ENCODE results near the gene COG8.

Gene COG8, protein sequence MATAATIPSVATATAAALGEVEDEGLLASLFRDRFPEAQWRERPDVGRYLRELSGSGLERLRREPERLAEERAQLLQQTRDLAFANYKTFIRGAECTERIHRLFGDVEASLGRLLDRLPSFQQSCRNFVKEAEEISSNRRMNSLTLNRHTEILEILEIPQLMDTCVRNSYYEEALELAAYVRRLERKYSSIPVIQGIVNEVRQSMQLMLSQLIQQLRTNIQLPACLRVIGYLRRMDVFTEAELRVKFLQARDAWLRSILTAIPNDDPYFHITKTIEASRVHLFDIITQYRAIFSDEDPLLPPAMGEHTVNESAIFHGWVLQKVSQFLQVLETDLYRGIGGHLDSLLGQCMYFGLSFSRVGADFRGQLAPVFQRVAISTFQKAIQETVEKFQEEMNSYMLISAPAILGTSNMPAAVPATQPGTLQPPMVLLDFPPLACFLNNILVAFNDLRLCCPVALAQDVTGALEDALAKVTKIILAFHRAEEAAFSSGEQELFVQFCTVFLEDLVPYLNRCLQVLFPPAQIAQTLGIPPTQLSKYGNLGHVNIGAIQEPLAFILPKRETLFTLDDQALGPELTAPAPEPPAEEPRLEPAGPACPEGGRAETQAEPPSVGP

GRCh38 chr16:69339289-69340094 is at the start of gene COG8, which contains the start of gene NIP7:
Gene COG8 (minus strand): TSS chr16:69339564. CDS start chr16:69339552, 12 bp downstream.
Gene NIP7 (plus strand): TSS chr16:69339772. CDS start chr16:69339830, 58 bp downstream.
- peak within 1 kb of the TSS; percentile 93 for H3K4me3 ChIP-seq (ENCODE audit: low read length)
- TF ChIP-seq, protein P1, sequence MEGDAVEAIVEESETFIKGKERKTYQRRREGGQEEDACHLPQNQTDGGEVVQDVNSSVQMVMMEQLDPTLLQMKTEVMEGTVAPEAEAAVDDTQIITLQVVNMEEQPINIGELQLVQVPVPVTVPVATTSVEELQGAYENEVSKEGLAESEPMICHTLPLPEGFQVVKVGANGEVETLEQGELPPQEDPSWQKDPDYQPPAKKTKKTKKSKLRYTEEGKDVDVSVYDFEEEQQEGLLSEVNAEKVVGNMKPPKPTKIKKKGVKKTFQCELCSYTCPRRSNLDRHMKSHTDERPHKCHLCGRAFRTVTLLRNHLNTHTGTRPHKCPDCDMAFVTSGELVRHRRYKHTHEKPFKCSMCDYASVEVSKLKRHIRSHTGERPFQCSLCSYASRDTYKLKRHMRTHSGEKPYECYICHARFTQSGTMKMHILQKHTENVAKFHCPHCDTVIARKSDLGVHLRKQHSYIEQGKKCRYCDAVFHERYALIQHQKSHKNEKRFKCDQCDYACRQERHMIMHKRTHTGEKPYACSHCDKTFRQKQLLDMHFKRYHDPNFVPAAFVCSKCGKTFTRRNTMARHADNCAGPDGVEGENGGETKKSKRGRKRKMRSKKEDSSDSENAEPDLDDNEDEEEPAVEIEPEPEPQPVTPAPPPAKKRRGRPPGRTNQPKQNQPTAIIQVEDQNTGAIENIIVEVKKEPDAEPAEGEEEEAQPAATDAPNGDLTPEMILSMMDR (IDR thresholded peaks at IDR 0.05; ENCODE audit: insufficient read depth, low read depth, low read length, missing control alignments): peak; percentile 85
- peak; percentile 99 for DNase-seq (ENCODE audit: low read depth)

- TF ChIP-seq, protein P1 (IDR thresholded peaks at IDR 0.05; ENCODE audit: insufficient read depth, low read depth, low read length, missing control alignments): no peak
- no peak for DNase-seq (ENCODE audit: low read depth)
- H3K4me3 ChIP-seq (ENCODE audit: low read length): no peak overlapping the region
These were observed 47.2 kb upstream of the COG8 start for GRCh38 chr16:69386596-69386995.

GRCh38 chr16:69384974-69385373 is 45.6 kb upstream of the COG8 start:
- TF ChIP-seq, protein P1 (IDR thresholded peaks at IDR 0.05; ENCODE audit: insufficient read depth, low read depth, low read length, missing control alignments): no peak
- peak overlapping the region; percentile 76 for H3K4me3 ChIP-seq (ENCODE audit: low read length)
- no peak for DNase-seq (ENCODE audit: low read depth)

- no peak overlapping the region for H3K4me3 ChIP-seq (ENCODE audit: low read length)
- no peak for DNase-seq (ENCODE audit: low read depth)
- TF ChIP-seq, protein P1 (IDR thresholded peaks at IDR 0.05; ENCODE audit: insufficient read depth, low read depth, low read length, missing control alignments): no peak
These were observed 43.1 kb upstream of the COG8 start for GRCh38 chr16:69382421-69382820.

DNA sequence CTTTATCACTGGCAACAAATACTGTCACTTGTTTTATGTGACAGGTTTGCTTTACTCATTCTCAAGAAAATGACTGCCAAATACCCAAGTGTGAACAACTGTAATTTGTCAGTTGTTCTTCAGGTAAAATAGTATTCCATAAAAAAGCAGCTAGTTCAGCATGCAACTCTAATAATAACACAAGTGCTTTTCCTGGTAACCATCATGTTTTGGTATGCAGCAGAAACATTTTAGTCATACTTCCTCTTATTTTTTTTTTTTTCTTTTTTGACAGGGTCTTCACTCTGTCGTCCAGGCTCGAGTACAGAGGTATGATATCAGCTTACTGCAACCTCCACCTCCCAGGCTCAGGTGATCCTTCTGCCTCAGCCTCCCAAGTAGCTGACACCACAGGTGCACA is 41.9 kb upstream of the COG8 start:
- H3K4me3 ChIP-seq (ENCODE audit: low read length): no peak overlapping the region
- DNase-seq (ENCODE audit: low read depth): no peak
- TF ChIP-seq, protein P1 (IDR thresholded peaks at IDR 0.05; ENCODE audit: insufficient read depth, low read depth, low read length, missing control alignments): no peak

- H3K4me3 ChIP-seq (ENCODE audit: low read length): no peak overlapping the region
- DNase-seq (ENCODE audit: low read depth): no peak
- TF ChIP-seq, protein P1 (IDR thresholded peaks at IDR 0.05; ENCODE audit: insufficient read depth, low read depth, low read length, missing control alignments): no peak
These were observed 39.4 kb upstream of the COG8 start for GRCh38 chr16:69378760-69379159.

All from epithelial cell of esophagus (primary cell).